K562 (cell line): ENCODE results near the gene PBXIP1. TPM values are rescaled to one million over a fixed set of nuclear protein-coding genes. Genes with fewer than 3 reads are reported as not detected.

Experiments used
- CBX5 ChIP-seq: IDR thresholded peaks from 2 replicates; pipeline ENCODE4 v1.6.1; 2014; ENCODE audit warnings: low read depth, borderline replicate concordance
- DNMT1 ChIP-seq: fragments of 450-650 bp; IDR thresholded peaks from 2 replicates; pipeline ENCODE4 v1.6.1; 2016; ENCODE audit warnings: antibody characterized with exemption, mild to moderate bottlenecking
- FOXA3 ChIP-seq, 2 experiments: fragments of 450-650 bp in 1 of 2; sonication (generic) in 1 of 2; formaldehyde crosslinking; IDR thresholded peaks in 1 of 2; conservative IDR thresholded peaks in 1 of 2; 2 replicates each; pipeline versions ENCODE4 v1.4.0 to v1.8.0; 2020 to 2022; ENCODE audit warnings: mild to moderate bottlenecking in 2 of 2, missing genetic modification reagents in 1 of 2
- FOXK2 ChIP-seq, 2 experiments: fragments of 450-650 bp; IDR thresholded peaks in 1 of 2; conservative IDR thresholded peaks in 1 of 2; 2 replicates each; pipeline ENCODE4 v1.6.1; 2016; ENCODE audit warnings: low read depth in 2 of 2, mild to moderate bottlenecking in 1 of 2
- GABPB1 ChIP-seq: sonication (generic); formaldehyde crosslinking; IDR thresholded peaks from 2 replicates; pipeline ENCODE4 v1.8.0; 2022; ENCODE audit warnings: mild to moderate bottlenecking, missing genetic modification reagents
- NRF1 ChIP-seq, 2 experiments: fragments of 450-650 bp; IDR thresholded peaks in 1 of 2; conservative IDR thresholded peaks in 1 of 2; 2 replicates each; pipeline ENCODE4 v1.6.1; 2014; ENCODE audit warnings: mild to moderate bottlenecking in 2 of 2
- POLR2A ChIP-seq: fragments of 450-650 bp; conservative IDR thresholded peaks from 2 replicates; pipeline ENCODE4 v1.6.1; 2016
- TRIM28 ChIP-seq: fragments of 450-650 bp; IDR thresholded peaks from 2 replicates; pipeline ENCODE4 v1.6.1; 2017
- ZNF253 ChIP-seq: fragments of 250-450 bp; sonication (Bioruptor Pico); conservative IDR thresholded peaks from 2 replicates; pipeline ENCODE4 v1.6.1; 2021; ENCODE audit warnings: mild to moderate bottlenecking
- ZNF584 ChIP-seq: fragments of 200-800 bp; sonication (Bioruptor generic); IDR thresholded peaks from 2 replicates; pipeline ENCODE4 v1.6.1; 2016; ENCODE audit warnings: low read depth, mild to moderate bottlenecking, missing genetic modification characterization, missing compliant biosample characterization
- ZNF695 ChIP-seq: fragments of 450-650 bp; formaldehyde crosslinking; IDR thresholded peaks from 2 replicates; pipeline ENCODE4 v1.4.0; 2020; ENCODE audit warnings: mild to moderate bottlenecking, moderate library complexity
- polyA plus RNA-seq, 8 experiments: library from polyadenylated mRNA; depleted of rRNA in 4 of 8; stranded (reverse) in 5 of 8; unstranded in 3 of 8; fragments of >200 nt; fragmentation: Nextera tagmentation in 2 of 8; fragmentation: Illumina TruSeq in 1 of 8; extraction: Ambion mirVana in 2 of 8; extraction: Trizol in 1 of 8; gene quantifications; 2 replicates each; pipeline versions ENCODE4 v1.2.1 to v1.2.3, GENCODE V29; 2011 to 2014; ENCODE audit warnings: inconsistent platforms in 1 of 8, missing spikeins in 1 of 8
- total RNA-seq, 7 experiments: library from RNA; depleted of rRNA in 6 of 7; stranded (reverse); fragments of >200 nt in 6 of 7; fragmentation: Illumina TruSeq in 2 of 7; extraction: Trizol in 2 of 7; gene quantifications; 2 replicates each; pipeline versions ENCODE4 v1.2.1 to v1.2.3, GENCODE V29; 2011 to 2021; ENCODE audit warnings: low replicate concordance in 1 of 7
- TF ChIP-seq, protein P1 (sequence below): fragments of 250-450 bp; sonication (Bioruptor Pico); IDR thresholded peaks from 2 replicates; pipeline ENCODE4 v1.4.0; 2020
- TF ChIP-seq, protein P2 (sequence below): fragments of 250-450 bp; sonication (Bioruptor Pico); IDR thresholded peaks from 2 replicates; pipeline ENCODE4 v1.4.0; 2020
- TF ChIP-seq, protein P3 (sequence below): fragments of 450-650 bp; IDR thresholded peaks from 2 replicates; pipeline ENCODE4 v1.6.1; 2016; ENCODE audit warnings: mild to moderate bottlenecking
- TF ChIP-seq, protein P4 (sequence below): fragments of 250-450 bp; sonication (Bioruptor Pico); IDR thresholded peaks from 2 replicates; pipeline ENCODE4 v1.5.0; 2021; ENCODE audit warnings: mild to moderate bottlenecking, borderline replicate concordance

Gene PBXIP1
- total and polyA plus RNA-seq, 9 of the 15 experiments (the other 6 are each of a cell fraction or from before 2014, with no cell fraction given): 0.13 to 8.3 (median 5.8) TPM

DNA sequence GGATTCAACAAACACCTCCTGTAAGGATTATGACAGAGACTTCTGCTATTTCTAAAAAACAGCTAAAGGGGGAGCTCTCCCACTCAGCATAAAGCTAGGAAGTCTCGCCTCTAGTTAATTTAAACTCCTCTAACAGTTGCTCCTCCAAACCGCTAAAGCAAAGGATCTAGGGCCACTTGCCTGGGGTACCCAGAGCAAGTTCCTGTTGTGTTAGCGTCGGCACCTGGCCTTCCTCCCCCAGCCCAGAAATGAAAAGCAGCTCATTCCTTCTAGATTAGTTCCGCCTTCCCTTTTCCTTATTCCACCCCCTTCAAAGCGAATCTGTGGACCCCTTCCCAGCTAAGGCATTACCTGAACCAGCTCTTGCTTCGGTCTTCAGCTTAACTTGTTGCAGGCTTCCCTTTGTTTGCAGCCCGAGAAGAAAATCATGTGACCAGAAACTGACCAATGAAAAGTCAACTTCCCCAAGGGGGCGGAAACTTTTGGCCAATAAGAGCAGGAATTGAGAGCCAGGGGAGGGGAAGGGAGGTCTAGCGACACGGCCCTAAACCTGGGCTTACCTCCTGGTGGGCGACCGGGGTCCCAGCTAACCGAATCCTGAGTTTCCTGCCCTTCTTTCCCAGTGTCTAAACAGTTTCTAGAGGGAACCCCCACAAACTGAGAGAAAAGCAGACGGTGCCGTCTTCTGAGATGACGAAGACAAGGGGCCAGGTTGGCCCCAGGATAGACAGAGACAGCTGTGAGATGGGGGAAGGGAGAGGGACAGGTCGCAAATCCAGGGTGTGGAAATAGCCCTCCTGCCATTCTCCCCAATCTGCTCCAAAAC lies at the start of gene PBXIP1 (continued):
- TF ChIP-seq, protein P1, sequence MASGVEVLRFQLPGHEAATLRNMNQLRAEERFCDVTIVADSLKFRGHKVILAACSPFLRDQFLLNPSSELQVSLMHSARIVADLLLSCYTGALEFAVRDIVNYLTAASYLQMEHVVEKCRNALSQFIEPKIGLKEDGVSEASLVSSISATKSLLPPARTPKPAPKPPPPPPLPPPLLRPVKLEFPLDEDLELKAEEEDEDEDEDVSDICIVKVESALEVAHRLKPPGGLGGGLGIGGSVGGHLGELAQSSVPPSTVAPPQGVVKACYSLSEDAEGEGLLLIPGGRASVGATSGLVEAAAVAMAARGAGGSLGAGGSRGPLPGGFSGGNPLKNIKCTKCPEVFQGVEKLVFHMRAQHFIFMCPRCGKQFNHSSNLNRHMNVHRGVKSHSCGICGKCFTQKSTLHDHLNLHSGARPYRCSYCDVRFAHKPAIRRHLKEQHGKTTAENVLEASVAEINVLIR (CRISPR knock-in tag): no peak
- TF ChIP-seq, protein P2, sequence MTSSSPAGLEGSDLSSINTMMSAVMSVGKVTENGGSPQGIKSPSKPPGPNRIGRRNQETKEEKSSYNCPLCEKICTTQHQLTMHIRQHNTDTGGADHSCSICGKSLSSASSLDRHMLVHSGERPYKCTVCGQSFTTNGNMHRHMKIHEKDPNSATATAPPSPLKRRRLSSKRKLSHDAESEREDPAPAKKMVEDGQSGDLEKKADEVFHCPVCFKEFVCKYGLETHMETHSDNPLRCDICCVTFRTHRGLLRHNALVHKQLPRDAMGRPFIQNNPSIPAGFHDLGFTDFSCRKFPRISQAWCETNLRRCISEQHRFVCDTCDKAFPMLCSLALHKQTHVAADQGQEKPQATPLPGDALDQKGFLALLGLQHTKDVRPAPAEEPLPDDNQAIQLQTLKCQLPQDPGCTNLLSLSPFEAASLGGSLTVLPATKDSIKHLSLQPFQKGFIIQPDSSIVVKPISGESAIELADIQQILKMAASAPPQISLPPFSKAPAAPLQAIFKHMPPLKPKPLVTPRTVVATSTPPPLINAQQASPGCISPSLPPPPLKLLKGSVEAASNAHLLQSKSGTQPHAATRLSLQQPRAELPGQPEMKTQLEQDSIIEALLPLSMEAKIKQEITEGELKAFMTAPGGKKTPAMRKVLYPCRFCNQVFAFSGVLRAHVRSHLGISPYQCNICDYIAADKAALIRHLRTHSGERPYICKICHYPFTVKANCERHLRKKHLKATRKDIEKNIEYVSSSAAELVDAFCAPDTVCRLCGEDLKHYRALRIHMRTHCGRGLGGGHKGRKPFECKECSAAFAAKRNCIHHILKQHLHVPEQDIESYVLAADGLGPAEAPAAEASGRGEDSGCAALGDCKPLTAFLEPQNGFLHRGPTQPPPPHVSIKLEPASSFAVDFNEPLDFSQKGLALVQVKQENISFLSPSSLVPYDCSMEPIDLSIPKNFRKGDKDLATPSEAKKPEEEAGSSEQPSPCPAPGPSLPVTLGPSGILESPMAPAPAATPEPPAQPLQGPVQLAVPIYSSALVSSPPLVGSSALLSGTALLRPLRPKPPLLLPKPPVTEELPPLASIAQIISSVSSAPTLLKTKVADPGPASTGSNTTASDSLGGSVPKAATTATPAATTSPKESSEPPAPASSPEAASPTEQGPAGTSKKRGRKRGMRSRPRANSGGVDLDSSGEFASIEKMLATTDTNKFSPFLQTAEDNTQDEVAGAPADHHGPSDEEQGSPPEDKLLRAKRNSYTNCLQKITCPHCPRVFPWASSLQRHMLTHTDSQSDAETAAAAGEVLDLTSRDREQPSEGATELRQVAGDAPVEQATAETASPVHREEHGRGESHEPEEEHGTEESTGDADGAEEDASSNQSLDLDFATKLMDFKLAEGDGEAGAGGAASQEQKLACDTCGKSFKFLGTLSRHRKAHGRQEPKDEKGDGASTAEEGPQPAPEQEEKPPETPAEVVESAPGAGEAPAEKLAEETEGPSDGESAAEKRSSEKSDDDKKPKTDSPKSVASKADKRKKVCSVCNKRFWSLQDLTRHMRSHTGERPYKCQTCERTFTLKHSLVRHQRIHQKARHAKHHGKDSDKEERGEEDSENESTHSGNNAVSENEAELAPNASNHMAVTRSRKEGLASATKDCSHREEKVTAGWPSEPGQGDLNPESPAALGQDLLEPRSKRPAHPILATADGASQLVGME: no peak
- TF ChIP-seq FOXA3 (CRISPR knock-in tag; conservative IDR thresholded peaks at IDR 0.05 in 1 of 2, IDR thresholded peaks at IDR 0.05 in 1 of 2): no peak
- no peak for TF ChIP-seq POLR2A
- no peak for TF ChIP-seq NRF1 (conservative IDR thresholded peaks at IDR 0.05 in 1 of 2, IDR thresholded peaks at IDR 0.05 in 1 of 2)
- TF ChIP-seq ZNF695 (CRISPR knock-in tag): no peak
- peak; percentile 37 to 64; a peak in 3 of 4 replicates for TF ChIP-seq FOXK2 (conservative IDR thresholded peaks at IDR 0.05 in 1 of 2, IDR thresholded peaks at IDR 0.05 in 1 of 2; ENCODE audit: low read depth in 2 of 2)
- no peak for TF ChIP-seq ZNF584 (CRISPR knock-in tag)
- TF ChIP-seq ZNF253 (CRISPR knock-in tag): no peak
- 0 out of 2 replicates have a peak, but pooled peaks have one; percentile 51 for TF ChIP-seq GABPB1 (CRISPR knock-in tag)
- TF ChIP-seq, protein P3, sequence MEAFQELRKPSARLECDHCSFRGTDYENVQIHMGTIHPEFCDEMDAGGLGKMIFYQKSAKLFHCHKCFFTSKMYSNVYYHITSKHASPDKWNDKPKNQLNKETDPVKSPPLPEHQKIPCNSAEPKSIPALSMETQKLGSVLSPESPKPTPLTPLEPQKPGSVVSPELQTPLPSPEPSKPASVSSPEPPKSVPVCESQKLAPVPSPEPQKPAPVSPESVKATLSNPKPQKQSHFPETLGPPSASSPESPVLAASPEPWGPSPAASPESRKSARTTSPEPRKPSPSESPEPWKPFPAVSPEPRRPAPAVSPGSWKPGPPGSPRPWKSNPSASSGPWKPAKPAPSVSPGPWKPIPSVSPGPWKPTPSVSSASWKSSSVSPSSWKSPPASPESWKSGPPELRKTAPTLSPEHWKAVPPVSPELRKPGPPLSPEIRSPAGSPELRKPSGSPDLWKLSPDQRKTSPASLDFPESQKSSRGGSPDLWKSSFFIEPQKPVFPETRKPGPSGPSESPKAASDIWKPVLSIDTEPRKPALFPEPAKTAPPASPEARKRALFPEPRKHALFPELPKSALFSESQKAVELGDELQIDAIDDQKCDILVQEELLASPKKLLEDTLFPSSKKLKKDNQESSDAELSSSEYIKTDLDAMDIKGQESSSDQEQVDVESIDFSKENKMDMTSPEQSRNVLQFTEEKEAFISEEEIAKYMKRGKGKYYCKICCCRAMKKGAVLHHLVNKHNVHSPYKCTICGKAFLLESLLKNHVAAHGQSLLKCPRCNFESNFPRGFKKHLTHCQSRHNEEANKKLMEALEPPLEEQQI: no peak
- TF ChIP-seq, protein P4, sequence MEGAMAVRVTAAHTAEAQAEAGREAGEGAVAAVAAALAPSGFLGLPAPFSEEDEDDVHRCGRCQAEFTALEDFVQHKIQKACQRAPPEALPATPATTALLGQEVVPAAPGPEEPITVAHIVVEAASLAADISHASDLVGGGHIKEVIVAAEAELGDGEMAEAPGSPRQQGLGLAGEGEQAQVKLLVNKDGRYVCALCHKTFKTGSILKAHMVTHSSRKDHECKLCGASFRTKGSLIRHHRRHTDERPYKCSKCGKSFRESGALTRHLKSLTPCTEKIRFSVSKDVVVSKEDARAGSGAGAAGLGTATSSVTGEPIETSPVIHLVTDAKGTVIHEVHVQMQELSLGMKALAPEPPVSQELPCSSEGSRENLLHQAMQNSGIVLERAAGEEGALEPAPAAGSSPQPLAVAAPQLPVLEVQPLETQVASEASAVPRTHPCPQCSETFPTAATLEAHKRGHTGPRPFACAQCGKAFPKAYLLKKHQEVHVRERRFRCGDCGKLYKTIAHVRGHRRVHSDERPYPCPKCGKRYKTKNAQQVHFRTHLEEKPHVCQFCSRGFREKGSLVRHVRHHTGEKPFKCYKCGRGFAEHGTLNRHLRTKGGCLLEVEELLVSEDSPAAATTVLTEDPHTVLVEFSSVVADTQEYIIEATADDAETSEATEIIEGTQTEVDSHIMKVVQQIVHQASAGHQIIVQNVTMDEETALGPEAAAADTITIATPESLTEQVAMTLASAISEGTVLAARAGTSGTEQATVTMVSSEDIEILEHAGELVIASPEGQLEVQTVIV (CRISPR knock-in tag): no peak
- TF ChIP-seq TRIM28: no peak
- no peak for TF ChIP-seq DNMT1
- TF ChIP-seq CBX5: no peak
